Measurements from ENCODE around the gene OSMR. TPM values are rescaled to one million over a fixed set of nuclear protein-coding genes. Genes with fewer than 3 reads are reported as not detected.

OSMR gene
- total and polyA plus RNA-seq, 7 experiments from 2014 or later, result 0.20 to 0.37 TPM; not detected in 5

DNA sequence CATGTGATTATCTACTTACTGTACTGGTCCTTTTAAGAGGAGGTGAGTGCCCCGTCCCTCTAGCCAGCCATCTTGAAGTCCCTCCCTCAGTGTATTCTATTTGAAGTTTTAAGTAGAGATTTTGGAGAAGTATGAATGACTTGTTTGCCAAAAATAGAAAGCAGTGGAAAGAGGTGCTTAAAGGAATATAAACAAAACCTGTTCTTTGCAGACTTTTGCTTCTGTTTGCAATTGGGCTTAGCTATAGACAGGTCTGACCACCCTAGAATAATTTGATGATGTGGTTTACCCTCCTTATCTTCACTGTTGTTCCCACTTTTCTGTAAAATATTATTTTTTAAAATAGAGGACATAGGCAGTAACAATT is 21.2 kb downstream of the OSMR start:
- DNase-seq, result no peak
- CTCF ChIA-PET, result no interaction called here

DNA sequence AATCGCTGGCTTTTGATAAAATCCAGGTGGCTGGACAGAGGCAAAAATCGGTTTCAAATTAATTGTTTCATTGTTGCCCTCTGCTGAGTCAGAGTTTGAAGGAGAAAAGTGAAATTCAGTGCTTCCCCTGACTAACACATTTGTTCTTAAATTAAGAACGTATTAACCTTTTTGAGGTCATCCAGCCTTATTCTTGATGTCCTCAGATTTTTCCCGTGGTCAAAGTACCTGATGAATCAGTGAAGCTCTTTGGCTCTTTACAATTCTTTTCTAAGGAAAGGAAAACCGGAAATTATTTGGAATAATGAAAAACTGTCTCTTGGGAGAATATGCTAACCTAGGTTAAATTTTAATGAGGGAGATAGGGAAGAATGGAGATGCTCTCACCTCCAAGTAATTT is 21.6 kb downstream of the OSMR start:
- DNase-seq (no peak), ATAC-seq (no peak)
- Mint-ChIP-seq H3K4me1 (no peaks in the 10 kb centered on the region), H3K27ac (no peak overlapping the region), H3K9me3 (peaks cover 4 to 44% (median 17%) of the 10 kb centered on the region in 11 donors), H3K4me3 (no peak overlapping the region), H3K36me3 (peaks cover 0 to 13% (median 0%) of the 10 kb centered on the region in 5 donors), H3K27me3 (peaks cover 14 to 40% (median 21%) of the 10 kb centered on the region in 5 donors)
- intact Hi-C loops (cut with micrococcal nuclease), result no loop called here
- POLR2A ChIA-PET, result no interaction called here
- H3K27me3 ChIP-seq (ENCODE audit: control insufficient read depth in 2 of 2, insufficient read depth in 2 of 2, low read length in 2 of 2), result no peaks in the 10 kb centered on the region
- no peaks in the 10 kb centered on the region for H3K36me3 ChIP-seq (ENCODE audit: control insufficient read depth in 2 of 3, insufficient read depth in 3 of 3, low read length in 3 of 3)
- H3K4me1 ChIP-seq (ENCODE audit: control insufficient read depth in 2 of 2, insufficient read depth in 2 of 2, low read length in 2 of 2), result no peaks in the 10 kb centered on the region
- peaks cover 0 to 16% (median 0%) of the 10 kb centered on the region in 3 experiments for H3K9me3 ChIP-seq (ENCODE audit: control insufficient read depth in 2 of 3, low read length in 3 of 3)
- H3K4me3 ChIP-seq (ENCODE audit: low read length), result no peak overlapping the region
- CTCF ChIA-PET, result no interaction called here
- no peak overlapping the region for H3K27ac ChIP-seq (ENCODE audit: low read depth, low read length)

More for the DNA sequence above, 21.2 kb downstream of the OSMR start:
- Histone ChIP-seq H3K9me3 (ENCODE audit: control insufficient read depth in 2 of 3, low read length in 3 of 3) (peaks cover 0 to 16% (median 0%) of the 10 kb centered on the region in 3 experiments), H3K36me3 (ENCODE audit: control insufficient read depth in 2 of 3, insufficient read depth in 3 of 3, low read length in 3 of 3) (no peaks in the 10 kb centered on the region), H3K4me1 (ENCODE audit: control insufficient read depth in 2 of 2, insufficient read depth in 2 of 2, low read length in 2 of 2) (no peaks in the 10 kb centered on the region), H3K27ac (ENCODE audit: low read depth, low read length) (no peak overlapping the region), H3K27me3 (ENCODE audit: control insufficient read depth in 2 of 2, insufficient read depth in 2 of 2, low read length in 2 of 2) (no peaks in the 10 kb centered on the region), H3K4me3 (ENCODE audit: low read length) (no peak overlapping the region)
- Mint-ChIP-seq H3K27me3 (peaks cover 10 to 36% (median 21%) of the 10 kb centered on the region in 5 donors), H3K36me3 (peaks cover 0 to 13% (median 0%) of the 10 kb centered on the region in 5 donors), H3K9me3 (peaks cover 4 to 44% (median 17%) of the 10 kb centered on the region in 11 donors), H3K4me1 (no peaks in the 10 kb centered on the region), H3K4me3 (no peak overlapping the region), H3K27ac (no peak overlapping the region)
- POLR2A ChIA-PET, result no interaction called here
- intact Hi-C loops (cut with micrococcal nuclease), result no loop called here
- no peak for ATAC-seq

DNA sequence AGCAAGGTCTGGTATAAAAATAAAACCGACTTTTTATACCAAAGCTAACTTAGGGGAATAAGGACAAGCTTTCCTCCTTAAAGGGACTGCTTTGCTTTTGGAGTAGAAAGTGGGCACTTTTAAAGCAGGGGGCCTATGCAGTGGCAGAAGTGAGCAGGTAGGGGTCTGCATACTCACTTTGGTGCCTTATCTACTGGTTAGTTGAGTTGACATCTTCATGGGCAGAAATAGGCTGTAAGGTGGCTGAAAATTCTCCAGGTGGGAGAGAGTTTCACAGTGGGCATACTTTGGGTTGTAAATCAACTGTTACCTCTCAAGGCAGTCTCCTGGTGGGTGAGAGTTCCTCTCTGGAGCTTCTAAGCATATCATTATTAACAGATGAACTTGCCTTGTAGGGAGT is 24.8 kb downstream of the OSMR start:
- ATAC-seq (no peak), DNase-seq (no peak)
- no peaks in the 10 kb centered on the region for H3K36me3 ChIP-seq (ENCODE audit: control insufficient read depth in 2 of 3, insufficient read depth in 3 of 3, low read length in 3 of 3)
- H3K9me3 ChIP-seq (ENCODE audit: control insufficient read depth in 2 of 3, low read length in 3 of 3), result peaks cover 0 to 4% (median 0%) of the 10 kb centered on the region in 3 experiments
- H3K27ac ChIP-seq (ENCODE audit: low read depth, low read length), result no peak overlapping the region
- H3K4me1 ChIP-seq (ENCODE audit: control insufficient read depth in 2 of 2, insufficient read depth in 2 of 2, low read length in 2 of 2), result no peaks in the 10 kb centered on the region
- Mint-ChIP-seq H3K27me3 (peaks cover 29 to 58% (median 49%) of the 10 kb centered on the region in 5 donors), H3K9me3 (peaks cover 0 to 19% (median 2%) of the 10 kb centered on the region in 11 donors), H3K4me3 (no peak overlapping the region), H3K27ac (no peak overlapping the region), H3K36me3 (peaks cover 0 to 6% (median 0%) of the 10 kb centered on the region in 5 donors), H3K4me1 (no peaks in the 10 kb centered on the region)
- H3K27me3 ChIP-seq (ENCODE audit: control insufficient read depth in 2 of 2, insufficient read depth in 2 of 2, low read length in 2 of 2), result no peaks in the 10 kb centered on the region
- CTCF ChIA-PET, result no interaction called here
- POLR2A ChIA-PET, result no interaction called here
- H3K4me3 ChIP-seq (ENCODE audit: low read length), result no peak overlapping the region
- intact Hi-C loops (cut with micrococcal nuclease), result no loop called here

DNA sequence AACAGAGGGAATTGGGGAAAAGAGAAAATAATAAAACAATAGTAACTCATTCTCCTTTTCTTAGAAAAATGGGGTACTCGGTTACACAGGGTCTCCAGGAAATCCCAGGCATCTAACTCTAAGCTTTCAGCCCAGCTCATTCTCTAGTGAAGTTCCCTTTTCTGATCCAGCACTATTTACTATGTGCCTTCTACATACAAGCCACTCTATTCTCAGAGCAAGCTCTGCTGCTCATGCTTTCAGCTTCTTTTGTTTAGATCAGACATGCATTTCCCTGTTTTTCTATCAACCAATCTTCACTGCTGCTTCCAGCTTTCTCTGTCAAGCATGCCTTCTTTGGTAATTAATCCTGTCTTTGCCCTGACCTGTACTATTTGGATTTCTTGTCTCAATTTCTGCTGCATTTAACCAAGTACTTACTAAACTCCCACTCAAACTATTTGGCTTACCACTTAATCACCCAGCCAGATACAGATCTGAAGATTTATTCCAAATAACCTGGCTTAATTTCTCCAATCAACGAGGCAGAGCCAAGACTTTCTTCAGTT is 25.3 kb downstream of the OSMR start:
- H3K9me3 ChIP-seq (ENCODE audit: control insufficient read depth in 2 of 3, low read length in 3 of 3), result no peaks in the 10 kb centered on the region
- DNase-seq (no peak), ATAC-seq (no peak)
- POLR2A ChIA-PET, result no interaction called here
- no peak overlapping the region for H3K27ac Mint-ChIP-seq
- H3K9me3 Mint-ChIP-seq, result peaks cover 0 to 17% (median 2%) of the 10 kb centered on the region in 11 donors
- no peaks in the 10 kb centered on the region for H3K36me3 ChIP-seq (ENCODE audit: control insufficient read depth in 2 of 3, insufficient read depth in 3 of 3, low read length in 3 of 3)
- H3K4me1 ChIP-seq (ENCODE audit: control insufficient read depth in 2 of 2, insufficient read depth in 2 of 2, low read length in 2 of 2), result no peaks in the 10 kb centered on the region
- H3K36me3 Mint-ChIP-seq, result peaks cover 0 to 6% (median 0%) of the 10 kb centered on the region in 5 donors
- no peak overlapping the region for H3K27ac ChIP-seq (ENCODE audit: low read depth, low read length)
- CTCF ChIA-PET, result no interaction called here
- H3K4me1 Mint-ChIP-seq, result no peaks in the 10 kb centered on the region
- intact Hi-C loops (cut with micrococcal nuclease), result no loop called here
- no peak overlapping the region for H3K4me3 ChIP-seq (ENCODE audit: low read length)
- no peak overlapping the region for H3K4me3 Mint-ChIP-seq
- H3K27me3 ChIP-seq (ENCODE audit: control insufficient read depth in 2 of 2, insufficient read depth in 2 of 2, low read length in 2 of 2), result no peaks in the 10 kb centered on the region
- H3K27me3 Mint-ChIP-seq, result peaks cover 32 to 63% (median 54%) of the 10 kb centered on the region in 5 donors

DNA sequence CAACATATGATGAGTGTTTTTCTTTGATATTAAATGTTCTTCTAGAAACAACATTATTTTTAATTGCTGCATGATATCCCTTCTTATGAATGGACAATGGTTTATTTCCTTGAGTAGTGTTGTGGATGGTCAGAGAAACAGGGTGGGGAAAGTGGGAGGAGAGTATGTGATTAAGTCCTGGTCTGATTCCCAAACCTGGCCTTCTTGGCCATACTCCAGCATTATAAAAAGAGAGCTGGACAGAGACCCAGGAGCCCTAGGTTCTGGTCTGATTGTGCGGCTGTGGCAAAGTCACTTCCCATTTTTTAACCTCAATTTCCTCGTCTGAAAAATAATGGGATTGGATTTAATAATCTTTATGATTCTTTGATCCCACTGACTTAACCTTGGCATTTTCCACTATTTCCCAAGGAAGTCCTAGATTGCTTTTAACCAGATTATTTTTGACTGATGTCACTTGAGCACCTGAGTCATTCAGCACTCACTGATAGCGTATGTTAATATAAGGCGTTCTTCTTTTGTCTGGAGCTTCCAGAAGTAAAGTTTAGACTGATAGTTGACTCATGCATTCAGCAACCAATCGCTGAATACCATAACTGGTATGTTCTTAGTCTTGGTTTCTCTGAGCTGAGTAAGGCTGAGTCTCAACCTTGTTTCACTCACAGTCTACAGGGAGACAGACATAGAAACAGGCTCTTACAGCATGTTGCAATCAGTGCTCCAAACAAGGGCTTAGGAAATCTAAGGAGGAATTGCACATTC is 26.2 kb downstream of the OSMR start:
- no peak overlapping the region for H3K4me3 Mint-ChIP-seq
- H3K9me3 Mint-ChIP-seq, result peaks cover 0 to 10% (median 0%) of the 10 kb centered on the region in 11 donors
- CTCF ChIA-PET, result no interaction called here
- POLR2A ChIA-PET, result no interaction called here
- ATAC-seq, result no peak
- H3K27me3 Mint-ChIP-seq, result peaks cover 38 to 69% (median 60%) of the 10 kb centered on the region in 5 donors
- intact Hi-C loops (cut with micrococcal nuclease), result no loop called here
- no peaks in the 10 kb centered on the region for H3K4me1 Mint-ChIP-seq
- H3K9me3 ChIP-seq (ENCODE audit: control insufficient read depth in 2 of 3, low read length in 3 of 3), result no peaks in the 10 kb centered on the region
- H3K4me1 ChIP-seq (ENCODE audit: control insufficient read depth in 2 of 2, insufficient read depth in 2 of 2, low read length in 2 of 2), result no peaks in the 10 kb centered on the region
- peaks cover 0 to 6% (median 0%) of the 10 kb centered on the region in 5 donors for H3K36me3 Mint-ChIP-seq
- no peak overlapping the region for H3K27ac ChIP-seq (ENCODE audit: low read depth, low read length)
- H3K27me3 ChIP-seq (ENCODE audit: control insufficient read depth in 2 of 2, insufficient read depth in 2 of 2, low read length in 2 of 2), result no peaks in the 10 kb centered on the region
- no peak for DNase-seq
- no peak overlapping the region for H3K4me3 ChIP-seq (ENCODE audit: low read length)
- no peaks in the 10 kb centered on the region for H3K36me3 ChIP-seq (ENCODE audit: control insufficient read depth in 2 of 3, insufficient read depth in 3 of 3, low read length in 3 of 3)
- no peak overlapping the region for H3K27ac Mint-ChIP-seq

DNA sequence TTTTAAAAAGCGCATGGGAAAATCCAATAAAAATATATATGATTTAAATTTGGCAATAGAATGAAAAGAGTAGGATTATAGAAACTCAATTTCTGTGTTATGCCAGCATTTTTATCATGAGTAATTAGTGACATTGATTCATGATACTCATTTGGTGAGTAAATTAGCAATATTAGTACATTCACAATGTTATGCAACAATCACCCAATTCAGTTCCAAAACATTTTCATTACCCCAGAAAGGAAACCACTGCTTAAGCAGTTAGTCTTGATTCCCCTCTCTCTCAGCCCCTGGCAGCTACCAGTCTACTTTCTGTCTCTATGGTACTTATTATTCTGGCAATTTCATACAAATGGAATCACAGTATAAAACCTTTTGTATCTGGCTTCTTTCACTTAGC is 27.0 kb downstream of the OSMR start:
- Histone ChIP-seq H3K27ac (ENCODE audit: low read depth, low read length) (no peak overlapping the region), H3K4me1 (ENCODE audit: control insufficient read depth in 2 of 2, insufficient read depth in 2 of 2, low read length in 2 of 2) (no peaks in the 10 kb centered on the region), H3K4me3 (ENCODE audit: low read length) (no peak overlapping the region), H3K36me3 (ENCODE audit: control insufficient read depth in 2 of 3, insufficient read depth in 3 of 3, low read length in 3 of 3) (no peaks in the 10 kb centered on the region), H3K9me3 (ENCODE audit: control insufficient read depth in 2 of 3, low read length in 3 of 3) (no peaks in the 10 kb centered on the region), H3K27me3 (ENCODE audit: control insufficient read depth in 2 of 2, insufficient read depth in 2 of 2, low read length in 2 of 2) (no peaks in the 10 kb centered on the region)
- ATAC-seq, result no peak
- Mint-ChIP-seq H3K36me3 (peaks cover 0 to 6% (median 0%) of the 10 kb centered on the region in 5 donors), H3K9me3 (peaks cover 0 to 9% (median 0%) of the 10 kb centered on the region in 11 donors), H3K4me1 (no peaks in the 10 kb centered on the region), H3K27me3 (peaks cover 42 to 74% (median 66%) of the 10 kb centered on the region in 5 donors), H3K4me3 (no peak overlapping the region), H3K27ac (no peak overlapping the region)
- ChIA-PET POLR2A (no interaction called here), CTCF (no interaction called here)
- intact Hi-C loops (cut with micrococcal nuclease), result no loop called here
- DNase-seq, result no peak

Measured in naive thymus-derived CD4-positive, alpha-beta T cell (primary cell).